Loucy (cell line): ENCODE measurements around the gene SAXO2.

Source experiments
- H2AFZ ChIP-seq: fragments of 200-600 bp; sonication (generic); 2 replicates; pipeline ENCODE4 v1.6.0; 2016; ENCODE audit warnings: antibody characterized with exemption, mild to moderate bottlenecking, low read length, moderate library complexity
- H3F3A ChIP-seq: fragments of 200-600 bp; 2 replicates; pipeline ENCODE4 v1.6.0; 2016; ENCODE audit warnings: antibody characterized with exemption, low read depth, mild to moderate bottlenecking
- H3K27me3 ChIP-seq: fragments of 200-600 bp; sonication (generic); 2 replicates; pipeline ENCODE4 v1.6.1; 2014; ENCODE audit warnings: low read length, mild to moderate bottlenecking; ENCODE audit not compliant: insufficient read depth, poor library complexity, severe bottlenecking
- H3K36me3 ChIP-seq: fragments of 200-600 bp; sonication (generic); 2 replicates; pipeline ENCODE4 v1.6.1; 2016; ENCODE audit warnings: low read length; ENCODE audit not compliant: insufficient read depth
- H3K4me1 ChIP-seq: fragments of 200-600 bp; sonication (generic); 2 replicates; pipeline ENCODE4 v1.5.1; 2014; ENCODE audit warnings: low read length, mild to moderate bottlenecking; ENCODE audit not compliant: insufficient read depth, poor library complexity, severe bottlenecking
- H3K4me2 ChIP-seq: fragments of 200-600 bp; sonication (generic); 2 replicates; pipeline ENCODE4 v1.6.0; 2014; ENCODE audit warnings: antibody characterized with exemption, low read length, low read depth, mild to moderate bottlenecking; ENCODE audit not compliant: poor library complexity, severe bottlenecking
- H3K4me3 ChIP-seq: fragments of 200-600 bp; sonication (generic); 2 replicates; pipeline ENCODE4 v1.5.1; 2014; ENCODE audit warnings: low read length, mild to moderate bottlenecking, mixed read lengths; ENCODE audit not compliant: poor library complexity, severe bottlenecking
- H3K79me2 ChIP-seq: fragments of 200-600 bp; sonication (generic); 2 replicates; pipeline ENCODE4 v1.6.1; 2014; ENCODE audit warnings: low read length; ENCODE audit not compliant: insufficient read depth
- H3K9ac ChIP-seq: fragments of 200-600 bp; sonication (generic); 2 replicates; pipeline ENCODE4 v1.6.0; 2014; ENCODE audit warnings: mild to moderate bottlenecking, low read depth, low read length, moderate library complexity; ENCODE audit not compliant: poor library complexity, severe bottlenecking
- H3K9me2 ChIP-seq: fragments of 200-600 bp; sonication (generic); replicated peaks from 2 replicates; pipeline ENCODE4 v1.6.1; 2016; ENCODE audit warnings: low read depth, low read length, mixed read lengths
- H3K9me3 ChIP-seq: fragments of 200-600 bp; sonication (generic); 2 replicates; pipeline ENCODE4 v1.6.1; 2014; ENCODE audit warnings: mild to moderate bottlenecking, antibody characterized with exemption, low read length, low read depth; ENCODE audit not compliant: insufficient read depth
- H4K20me1 ChIP-seq: fragments of 200-600 bp; sonication (generic); 2 replicates; pipeline ENCODE4 v1.6.0; 2014; ENCODE audit warnings: antibody characterized with exemption, low read length, mild to moderate bottlenecking; ENCODE audit not compliant: insufficient read depth, poor library complexity, severe bottlenecking
- CTCF ChIP-seq: fragments of 200-600 bp; sonication (generic); conservative IDR thresholded peaks from 2 replicates; pipeline ENCODE4 v1.5.1; 2014; ENCODE audit warnings: mild to moderate bottlenecking, antibody characterized with exemption, low read length
- EZH2phosphoT487 ChIP-seq: fragments of 200-600 bp; IDR thresholded peaks from 2 replicates; pipeline ENCODE4 v1.6.1; 2018; ENCODE audit warnings: antibody characterized with exemption, mild to moderate bottlenecking, moderate library complexity, borderline replicate concordance

SAXO2 gene

GRCh38 chr15:82292271-82292670 lies 29.7 kb downstream of the SAXO2 start:
- no peaks in the 10 kb centered on the region for H4K20me1 ChIP-seq
- H3K4me3 ChIP-seq: no peak overlapping the region
- no peaks in the 10 kb centered on the region for H3K79me2 ChIP-seq
- no peaks in the 10 kb centered on the region for H3F3A ChIP-seq
- H3K4me2 ChIP-seq: no peak overlapping the region
- H3K9me2 ChIP-seq: no peaks in the 10 kb centered on the region
- no peaks in the 10 kb centered on the region for H3K27me3 ChIP-seq
- no peaks in the 10 kb centered on the region for H3K36me3 ChIP-seq
- H3K9me3 ChIP-seq: no peaks in the 10 kb centered on the region
- no peak overlapping the region for H2AFZ ChIP-seq
- H3K9ac ChIP-seq: no peak overlapping the region
- no peak for TF ChIP-seq EZH2phosphoT487
- TF ChIP-seq CTCF: no peak
- H3K4me1 ChIP-seq: no peaks in the 10 kb centered on the region

- Histone ChIP-seq H3K4me3 (no peak overlapping the region), H3K4me2 (no peak overlapping the region), H3K79me2 (no peaks in the 10 kb centered on the region), H3K9me2 (no peaks in the 10 kb centered on the region), H2AFZ (no peak overlapping the region), H3K9me3 (no peaks in the 10 kb centered on the region), H3K27me3 (no peaks in the 10 kb centered on the region), H3K36me3 (no peaks in the 10 kb centered on the region), H3K4me1 (no peaks in the 10 kb centered on the region), H3K9ac (no peak overlapping the region), H3F3A (no peaks in the 10 kb centered on the region), H4K20me1 (no peaks in the 10 kb centered on the region)
- no peak for TF ChIP-seq CTCF
- no peak for TF ChIP-seq EZH2phosphoT487
Observed at GRCh38 chr15:82294061-82294690, 31.6 kb downstream of the SAXO2 start.

GRCh38 chr15:82297546-82297945 lies 34.9 kb downstream of the SAXO2 start:
- H3K4me3 ChIP-seq: no peak overlapping the region
- no peaks in the 10 kb centered on the region for H3K27me3 ChIP-seq
- H3K36me3 ChIP-seq: no peaks in the 10 kb centered on the region
- no peak overlapping the region for H2AFZ ChIP-seq
- no peak overlapping the region for H3K9ac ChIP-seq
- no peak overlapping the region for H3K4me2 ChIP-seq
- TF ChIP-seq EZH2phosphoT487: no peak
- TF ChIP-seq CTCF: no peak
- no peaks in the 10 kb centered on the region for H3K79me2 ChIP-seq
- H3K4me1 ChIP-seq: no peaks in the 10 kb centered on the region
- no peaks in the 10 kb centered on the region for H3K9me3 ChIP-seq
- H3K9me2 ChIP-seq: no peaks in the 10 kb centered on the region
- no peaks in the 10 kb centered on the region for H3F3A ChIP-seq
- no peaks in the 10 kb centered on the region for H4K20me1 ChIP-seq
